ENCODE results near the gene SDHB.
A peak's percentile ranks its signal among the peaks of the same experiment; 100 is the strongest.

Gene SDHB

DNA sequence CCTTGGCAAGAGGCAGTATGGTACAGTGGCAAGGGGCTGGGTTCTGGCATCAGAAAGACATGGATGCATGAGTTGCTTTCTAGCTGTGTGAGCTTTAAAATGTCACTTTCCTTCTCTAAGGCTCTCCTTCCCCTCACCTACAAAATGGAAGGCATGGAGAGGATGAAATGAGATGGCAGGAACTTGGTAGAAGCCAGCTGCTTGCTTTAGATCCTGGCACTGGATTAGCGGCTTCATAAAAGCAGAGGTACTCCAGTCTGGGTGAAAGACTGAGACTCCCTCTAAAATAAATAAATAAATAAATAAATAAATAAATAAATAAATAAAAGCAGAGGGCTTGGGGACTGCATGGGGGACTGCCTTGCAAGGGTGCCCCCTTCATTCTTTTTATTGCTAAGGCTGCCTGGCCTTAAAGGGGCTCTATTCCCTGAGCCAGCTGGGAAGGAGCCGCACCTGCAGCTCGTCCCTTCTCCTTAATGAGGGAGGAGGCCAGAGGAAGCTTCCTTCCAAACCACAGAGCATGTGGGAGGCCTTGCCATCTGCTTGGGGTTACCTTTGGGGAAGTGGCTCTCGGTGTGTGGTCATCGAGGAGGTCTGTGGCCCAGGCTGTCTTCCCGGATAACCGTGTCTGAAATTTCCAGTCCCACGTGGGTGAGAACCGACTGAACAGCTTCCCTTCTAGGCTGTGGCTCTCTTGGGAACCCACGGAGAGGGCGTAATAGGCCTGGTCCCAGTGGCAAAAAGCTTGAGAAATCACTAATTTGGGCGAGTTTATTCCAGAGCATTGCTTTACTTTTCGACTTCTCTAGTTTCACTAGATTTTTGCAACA lies 40.1 kb downstream of the SDHB start:
- TF ChIP-seq, protein P1, sequence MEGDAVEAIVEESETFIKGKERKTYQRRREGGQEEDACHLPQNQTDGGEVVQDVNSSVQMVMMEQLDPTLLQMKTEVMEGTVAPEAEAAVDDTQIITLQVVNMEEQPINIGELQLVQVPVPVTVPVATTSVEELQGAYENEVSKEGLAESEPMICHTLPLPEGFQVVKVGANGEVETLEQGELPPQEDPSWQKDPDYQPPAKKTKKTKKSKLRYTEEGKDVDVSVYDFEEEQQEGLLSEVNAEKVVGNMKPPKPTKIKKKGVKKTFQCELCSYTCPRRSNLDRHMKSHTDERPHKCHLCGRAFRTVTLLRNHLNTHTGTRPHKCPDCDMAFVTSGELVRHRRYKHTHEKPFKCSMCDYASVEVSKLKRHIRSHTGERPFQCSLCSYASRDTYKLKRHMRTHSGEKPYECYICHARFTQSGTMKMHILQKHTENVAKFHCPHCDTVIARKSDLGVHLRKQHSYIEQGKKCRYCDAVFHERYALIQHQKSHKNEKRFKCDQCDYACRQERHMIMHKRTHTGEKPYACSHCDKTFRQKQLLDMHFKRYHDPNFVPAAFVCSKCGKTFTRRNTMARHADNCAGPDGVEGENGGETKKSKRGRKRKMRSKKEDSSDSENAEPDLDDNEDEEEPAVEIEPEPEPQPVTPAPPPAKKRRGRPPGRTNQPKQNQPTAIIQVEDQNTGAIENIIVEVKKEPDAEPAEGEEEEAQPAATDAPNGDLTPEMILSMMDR (conservative IDR thresholded peaks at IDR 0.05) = no peak
- H3K27ac ChIP-seq = no peak overlapping the region

DNA sequence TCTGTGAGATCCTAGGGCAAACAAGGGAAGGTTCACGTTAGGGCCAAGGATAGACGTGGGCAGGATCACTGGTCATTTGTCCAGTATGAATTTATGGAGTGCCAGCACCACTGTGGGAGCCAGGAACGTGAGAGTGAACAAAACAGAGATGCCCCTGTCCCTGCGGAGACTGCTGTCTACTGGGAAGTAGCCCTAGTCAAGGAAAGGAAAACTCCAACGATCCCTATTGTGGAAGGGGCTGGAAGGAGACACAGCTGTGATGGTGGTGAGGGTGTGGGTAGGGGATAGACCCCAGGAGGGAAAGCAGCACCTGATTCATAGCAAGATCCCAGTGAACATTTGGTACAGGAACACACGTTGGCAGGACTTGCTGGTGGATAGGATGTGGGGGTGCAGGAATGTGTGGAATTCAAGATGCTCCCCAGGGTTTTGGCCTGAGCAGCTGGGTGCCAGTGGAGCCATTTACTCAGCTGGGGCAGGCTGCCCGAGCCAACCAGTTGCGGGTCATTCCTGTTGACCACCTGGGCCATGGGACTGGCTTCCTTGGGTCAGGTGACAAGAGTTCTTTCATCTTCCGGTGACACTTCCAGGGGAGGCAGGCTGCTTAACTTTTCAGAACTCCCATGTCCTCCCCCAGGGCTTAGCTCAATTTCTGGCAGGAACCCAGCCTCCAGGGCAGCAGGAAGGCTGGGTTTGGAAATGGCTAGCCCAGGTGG lies 40.9 kb downstream of the SDHB start:
- no peak overlapping the region for H3K27ac ChIP-seq
- TF ChIP-seq, protein P1 (conservative IDR thresholded peaks at IDR 0.05) = no peak

DNA sequence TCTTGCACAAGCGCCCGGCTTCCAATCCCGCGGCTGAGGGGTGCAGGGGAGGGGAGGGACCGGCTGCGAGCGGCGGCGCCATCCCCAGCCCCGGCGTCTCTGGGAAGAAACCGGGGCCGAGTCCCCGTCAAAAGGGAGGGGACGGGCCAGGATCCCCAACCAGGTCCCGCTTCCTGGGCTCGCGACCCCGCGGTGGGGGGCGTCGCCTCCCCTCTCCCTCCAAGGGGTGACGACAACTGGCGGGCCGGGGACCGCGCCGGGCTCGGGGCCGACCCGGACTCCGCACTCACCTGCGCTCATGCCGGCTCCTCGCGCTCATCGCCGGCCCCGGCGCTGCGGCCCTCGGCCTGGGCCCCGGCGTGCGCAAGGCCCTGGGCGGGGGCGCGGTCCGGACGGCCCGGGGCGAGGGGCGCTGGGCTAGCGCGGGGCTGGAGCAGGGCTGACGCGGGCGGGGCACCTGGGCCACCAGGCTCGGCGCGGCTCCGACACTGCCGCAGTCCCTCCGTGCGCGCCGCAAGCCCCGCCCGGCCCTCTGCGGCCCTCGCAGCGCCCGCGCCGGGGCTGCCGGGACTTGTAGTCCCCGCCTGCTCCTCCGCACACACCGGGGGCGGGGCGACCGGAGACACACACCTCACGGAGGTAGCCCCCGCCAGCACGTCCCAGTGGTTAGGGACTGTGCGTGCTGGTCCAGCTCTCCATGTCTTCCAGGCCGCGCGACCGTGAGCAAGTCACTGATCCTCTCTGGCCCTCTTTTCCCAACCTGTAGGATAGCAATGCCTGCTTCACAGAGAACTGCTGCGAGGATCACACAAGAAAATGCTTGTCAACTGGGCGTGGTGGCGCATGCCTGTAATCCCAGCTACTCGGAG lies 42.2 kb downstream of the SDHB start, which contains the start of gene ATP13A2:
ATP13A2 (minus strand) TSS at position 490 of the 869 bp plus-strand sequence; CDS start at position 300, 190 bp downstream.
- TF ChIP-seq, protein P1 (conservative IDR thresholded peaks at IDR 0.05) = no peak
- peak within 1 kb of the TSS; percentile 71 for H3K27ac ChIP-seq

DNA sequence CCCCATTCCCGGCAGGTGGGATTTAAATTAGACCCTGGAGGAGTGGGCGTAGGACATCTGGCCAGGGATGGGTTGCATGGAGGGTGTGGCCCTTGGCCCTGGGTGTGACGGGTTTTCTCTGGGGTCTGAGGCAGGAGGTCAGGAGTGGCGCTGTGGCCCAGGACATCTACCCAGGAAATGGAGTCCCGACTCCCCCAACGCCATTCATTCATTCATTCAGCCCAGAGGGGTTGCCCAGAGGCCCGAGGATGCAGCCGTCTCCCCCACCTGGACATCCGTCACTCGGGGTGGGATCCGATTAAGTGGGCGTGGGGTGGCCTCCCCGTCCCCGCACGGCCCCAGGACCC lies 42.8 kb downstream of the SDHB start:
- TF ChIP-seq, protein P1 (conservative IDR thresholded peaks at IDR 0.05) = no peak
- H3K27ac ChIP-seq = peak overlapping the region; percentile 71; the same call in 1 of the 2 replicates

DNA sequence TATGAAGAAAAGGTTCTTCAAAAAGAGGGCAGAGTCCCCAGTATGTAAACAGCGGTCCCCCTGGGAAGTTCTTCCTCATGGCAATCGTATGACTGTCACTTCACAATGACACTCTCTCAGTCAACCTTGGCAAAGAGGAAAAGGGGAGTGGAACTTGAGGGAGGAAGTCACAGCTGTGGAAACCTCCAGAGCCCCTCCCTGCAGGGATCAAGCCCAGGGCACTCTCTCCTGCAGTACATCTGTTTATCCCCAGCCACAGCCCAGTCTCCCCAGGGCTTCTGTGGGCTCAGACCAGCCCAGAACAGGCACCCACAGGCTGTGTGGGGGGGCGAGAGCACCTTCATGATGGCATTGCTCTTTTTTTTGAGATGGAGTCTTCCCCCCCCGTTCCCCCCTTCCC lies 44.1 kb downstream of the SDHB start:
- TF ChIP-seq, protein P1 (conservative IDR thresholded peaks at IDR 0.05) = no peak
- no peak overlapping the region for H3K27ac ChIP-seq

DNA sequence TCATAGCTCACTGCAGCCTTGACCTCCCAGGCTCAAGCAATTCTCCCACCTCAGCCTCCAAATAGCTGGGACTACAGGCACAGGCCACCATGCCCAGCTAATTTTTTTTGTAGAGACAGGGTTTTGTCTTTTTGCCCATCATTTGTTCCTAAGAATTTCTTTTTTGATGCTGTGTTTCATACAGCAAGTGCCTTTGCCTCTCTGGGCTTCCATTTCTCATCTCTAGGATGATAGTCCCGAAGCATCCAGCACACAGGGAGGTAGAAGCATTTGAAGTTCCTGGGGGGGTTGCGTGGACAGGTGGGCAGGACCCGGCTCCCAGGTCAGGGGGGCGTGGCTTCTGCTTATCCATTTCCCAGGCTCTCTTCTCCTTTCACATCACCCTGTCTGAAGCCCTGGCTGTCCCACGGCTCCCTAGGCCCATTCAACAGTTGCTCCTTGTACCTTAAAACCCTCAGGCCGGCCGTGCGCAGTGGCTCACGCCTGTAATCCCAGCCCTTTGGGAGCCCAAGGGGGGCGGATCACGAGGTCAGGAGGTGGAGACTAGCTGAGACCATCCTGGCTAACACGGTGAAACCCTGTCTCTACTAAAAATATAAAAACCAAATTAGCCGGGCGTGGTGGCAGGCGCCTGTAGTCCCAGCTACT lies 45.5 kb downstream of the SDHB start:
- H3K27ac ChIP-seq = no peak overlapping the region
- TF ChIP-seq, protein P1 (conservative IDR thresholded peaks at IDR 0.05) = no peak
